Esophagus squamous epithelium (tissue), 4 donors: ENCODE results near the gene WWTR1.

Experiments used
- POLR2A ChIP-seq, 4 donors: fragments of 450-650 bp; IDR thresholded peaks; one replicate each; pipeline ENCODE4 v1.6.1; 2017; ENCODE audit warnings: antibody characterized with exemption in 4 of 4, mild to moderate bottlenecking in 4 of 4, moderate library complexity in 3 of 4
- TF ChIP-seq, protein P1 (sequence below), 6 experiments: fragments of 450-650 bp in 4 of 6; fragments of 200-600 bp in 2 of 6; sonication (generic) in 2 of 6; IDR thresholded peaks; one replicate each; pipeline ENCODE4 v1.5.1; 2016 to 2019; ENCODE audit warnings: antibody characterized with exemption in 6 of 6, mild to moderate bottlenecking in 4 of 6, moderate library complexity in 4 of 6

DNA sequence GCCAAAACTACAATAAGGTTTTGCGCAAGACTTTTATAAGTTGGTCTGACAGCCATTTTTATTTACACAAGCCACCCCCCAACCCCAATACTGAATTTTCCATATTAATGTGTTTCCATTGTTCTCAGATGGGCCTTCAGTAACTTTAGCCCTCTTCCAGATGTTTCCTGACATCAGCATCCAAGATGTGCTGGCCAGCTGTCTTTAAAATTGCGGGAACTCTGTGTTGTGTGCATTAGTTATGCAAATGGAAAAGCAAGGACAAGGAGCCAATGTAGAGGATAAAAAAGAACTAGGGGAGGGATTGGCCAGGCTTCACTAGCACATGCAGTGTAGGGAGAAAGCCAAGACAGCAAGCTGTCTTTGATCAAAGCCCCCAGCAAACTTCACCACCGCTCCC lies 49.1 kb upstream of the WWTR1 start:
- TF ChIP-seq, protein P1, sequence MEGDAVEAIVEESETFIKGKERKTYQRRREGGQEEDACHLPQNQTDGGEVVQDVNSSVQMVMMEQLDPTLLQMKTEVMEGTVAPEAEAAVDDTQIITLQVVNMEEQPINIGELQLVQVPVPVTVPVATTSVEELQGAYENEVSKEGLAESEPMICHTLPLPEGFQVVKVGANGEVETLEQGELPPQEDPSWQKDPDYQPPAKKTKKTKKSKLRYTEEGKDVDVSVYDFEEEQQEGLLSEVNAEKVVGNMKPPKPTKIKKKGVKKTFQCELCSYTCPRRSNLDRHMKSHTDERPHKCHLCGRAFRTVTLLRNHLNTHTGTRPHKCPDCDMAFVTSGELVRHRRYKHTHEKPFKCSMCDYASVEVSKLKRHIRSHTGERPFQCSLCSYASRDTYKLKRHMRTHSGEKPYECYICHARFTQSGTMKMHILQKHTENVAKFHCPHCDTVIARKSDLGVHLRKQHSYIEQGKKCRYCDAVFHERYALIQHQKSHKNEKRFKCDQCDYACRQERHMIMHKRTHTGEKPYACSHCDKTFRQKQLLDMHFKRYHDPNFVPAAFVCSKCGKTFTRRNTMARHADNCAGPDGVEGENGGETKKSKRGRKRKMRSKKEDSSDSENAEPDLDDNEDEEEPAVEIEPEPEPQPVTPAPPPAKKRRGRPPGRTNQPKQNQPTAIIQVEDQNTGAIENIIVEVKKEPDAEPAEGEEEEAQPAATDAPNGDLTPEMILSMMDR (IDR thresholded peaks at IDR 0.05) = no peak
- TF ChIP-seq POLR2A (IDR thresholded peaks at IDR 0.05) = no peak
